Measurements from ENCODE around the gene MYMK.

DNA sequence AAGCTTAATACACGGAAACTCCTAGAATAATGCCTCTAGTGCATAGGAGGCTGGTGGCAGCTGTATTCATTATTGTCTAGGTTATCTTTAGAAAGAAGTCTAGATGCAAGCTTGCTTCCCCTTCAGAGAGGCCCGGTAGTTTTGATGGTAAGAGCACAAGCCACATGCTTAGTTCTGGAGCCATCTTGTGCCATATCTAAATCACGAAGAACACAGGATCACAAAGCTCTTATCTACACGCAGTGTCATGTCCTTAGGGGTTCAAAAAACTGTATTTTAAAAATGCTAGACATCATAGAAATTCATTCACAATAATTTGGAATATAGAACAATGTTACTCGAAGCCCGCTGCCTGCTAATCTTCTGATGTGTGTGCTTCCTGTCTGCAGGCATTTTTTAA, 58.8 kb downstream of the MYMK start:
- TF ChIP-seq, protein P1, sequence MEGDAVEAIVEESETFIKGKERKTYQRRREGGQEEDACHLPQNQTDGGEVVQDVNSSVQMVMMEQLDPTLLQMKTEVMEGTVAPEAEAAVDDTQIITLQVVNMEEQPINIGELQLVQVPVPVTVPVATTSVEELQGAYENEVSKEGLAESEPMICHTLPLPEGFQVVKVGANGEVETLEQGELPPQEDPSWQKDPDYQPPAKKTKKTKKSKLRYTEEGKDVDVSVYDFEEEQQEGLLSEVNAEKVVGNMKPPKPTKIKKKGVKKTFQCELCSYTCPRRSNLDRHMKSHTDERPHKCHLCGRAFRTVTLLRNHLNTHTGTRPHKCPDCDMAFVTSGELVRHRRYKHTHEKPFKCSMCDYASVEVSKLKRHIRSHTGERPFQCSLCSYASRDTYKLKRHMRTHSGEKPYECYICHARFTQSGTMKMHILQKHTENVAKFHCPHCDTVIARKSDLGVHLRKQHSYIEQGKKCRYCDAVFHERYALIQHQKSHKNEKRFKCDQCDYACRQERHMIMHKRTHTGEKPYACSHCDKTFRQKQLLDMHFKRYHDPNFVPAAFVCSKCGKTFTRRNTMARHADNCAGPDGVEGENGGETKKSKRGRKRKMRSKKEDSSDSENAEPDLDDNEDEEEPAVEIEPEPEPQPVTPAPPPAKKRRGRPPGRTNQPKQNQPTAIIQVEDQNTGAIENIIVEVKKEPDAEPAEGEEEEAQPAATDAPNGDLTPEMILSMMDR (IDR thresholded peaks at IDR 0.05 in 4 of 5, conservative IDR thresholded peaks at IDR 0.05 in 1 of 5) = no peak
- no peak for TF ChIP-seq POLR2A (IDR thresholded peaks at IDR 0.05)
